ENCODE data around the gene CBX3. TPM values are rescaled to one million over a fixed set of nuclear protein-coding genes. Genes with fewer than 3 reads are reported as not detected.

The CBX3 gene
- total RNA-seq, 4 donors from 2014 or later, result 51.5 to 78.5 (median 60.3) TPM

DNA sequence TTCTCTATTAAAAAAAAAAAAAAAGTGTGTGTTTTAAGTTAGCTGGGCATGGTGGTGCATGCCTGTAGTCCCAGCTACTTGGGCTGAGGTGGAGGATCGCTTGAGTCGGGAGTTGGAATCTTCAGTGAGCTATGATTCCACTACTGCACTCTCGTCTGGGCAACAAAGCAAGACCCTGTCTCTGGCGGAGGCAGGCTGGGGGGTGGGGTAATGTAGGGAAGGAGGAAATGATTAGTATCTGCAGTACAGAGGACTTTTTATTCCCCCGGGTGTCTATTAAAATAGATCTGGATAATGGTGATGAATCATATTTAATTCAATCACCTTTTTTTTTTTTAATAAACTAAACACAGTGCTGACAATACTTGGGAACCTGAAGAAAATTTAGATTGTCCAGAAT, 6.5 kb downstream of the CBX3 start:
- Histone ChIP-seq H3K9me3 (no peaks in the 10 kb centered on the region), H3K36me3 (peaks cover 46 to 71% (median 60%) of the 10 kb centered on the region in 4 donors)
- WGBS, result 76% methylated on average over 5 of the region's 5 CpGs

DNA sequence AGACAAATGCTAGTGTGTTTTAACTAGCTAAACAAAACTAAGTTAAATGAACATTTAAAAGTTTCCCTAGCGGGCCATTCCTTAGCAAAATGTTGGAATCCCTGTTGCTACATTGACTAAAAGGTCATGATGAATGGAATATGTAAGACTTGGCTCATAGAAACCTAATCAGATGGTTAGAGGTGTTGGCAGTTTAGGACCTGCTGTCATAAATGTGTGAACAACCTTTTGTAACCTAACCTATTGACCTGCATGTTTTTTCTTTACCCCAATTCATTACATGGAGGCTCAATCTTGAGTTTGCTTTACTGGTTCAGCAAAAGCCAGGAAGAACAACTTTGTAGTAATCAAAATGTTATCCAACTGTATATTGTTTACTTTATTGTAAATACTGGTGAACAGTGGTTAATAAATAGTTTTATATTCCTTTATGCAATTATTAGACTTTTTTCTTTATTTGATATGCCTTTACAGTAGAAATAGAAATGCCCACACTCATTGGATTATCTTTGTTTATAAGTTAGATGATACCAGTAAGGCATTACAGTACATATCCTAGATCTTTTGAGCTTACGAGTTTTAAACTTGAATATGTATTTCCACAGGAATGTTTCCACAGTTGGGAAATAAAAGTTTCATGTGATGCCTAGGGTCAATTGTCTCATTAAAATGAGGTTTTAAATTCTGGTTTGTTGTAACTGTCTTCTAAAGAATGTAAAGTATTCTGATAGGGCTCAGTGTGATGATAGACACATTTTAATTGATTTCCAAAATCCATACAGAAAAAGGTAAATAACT, 11.6 kb downstream of the CBX3 start:
- intact Hi-C loops (cut with DNase I), result no loop called here
- Histone ChIP-seq H3K36me3 (peaks cover 29 to 49% (median 41%) of the 10 kb centered on the region in 4 donors), H3K9me3 (no peaks in the 10 kb centered on the region), H3K4me3 (no peak overlapping the region), H3K27me3 (no peaks in the 10 kb centered on the region), H3K4me1 (no peaks in the 10 kb centered on the region), H3K27ac (replicated peaks in 1 of 4) (no peak overlapping the region)
- DNase-seq (ENCODE audit: extremely low spot score), result no peak
- TF ChIP-seq, protein P1, sequence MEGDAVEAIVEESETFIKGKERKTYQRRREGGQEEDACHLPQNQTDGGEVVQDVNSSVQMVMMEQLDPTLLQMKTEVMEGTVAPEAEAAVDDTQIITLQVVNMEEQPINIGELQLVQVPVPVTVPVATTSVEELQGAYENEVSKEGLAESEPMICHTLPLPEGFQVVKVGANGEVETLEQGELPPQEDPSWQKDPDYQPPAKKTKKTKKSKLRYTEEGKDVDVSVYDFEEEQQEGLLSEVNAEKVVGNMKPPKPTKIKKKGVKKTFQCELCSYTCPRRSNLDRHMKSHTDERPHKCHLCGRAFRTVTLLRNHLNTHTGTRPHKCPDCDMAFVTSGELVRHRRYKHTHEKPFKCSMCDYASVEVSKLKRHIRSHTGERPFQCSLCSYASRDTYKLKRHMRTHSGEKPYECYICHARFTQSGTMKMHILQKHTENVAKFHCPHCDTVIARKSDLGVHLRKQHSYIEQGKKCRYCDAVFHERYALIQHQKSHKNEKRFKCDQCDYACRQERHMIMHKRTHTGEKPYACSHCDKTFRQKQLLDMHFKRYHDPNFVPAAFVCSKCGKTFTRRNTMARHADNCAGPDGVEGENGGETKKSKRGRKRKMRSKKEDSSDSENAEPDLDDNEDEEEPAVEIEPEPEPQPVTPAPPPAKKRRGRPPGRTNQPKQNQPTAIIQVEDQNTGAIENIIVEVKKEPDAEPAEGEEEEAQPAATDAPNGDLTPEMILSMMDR (IDR thresholded peaks at IDR 0.05), result no peak
- TF ChIP-seq EP300 (IDR thresholded peaks at IDR 0.05), result no peak
- no peak for TF ChIP-seq POLR2A (IDR thresholded peaks at IDR 0.05; ENCODE audit: low read depth)
- no peak for TF ChIP-seq POLR2AphosphoS5 (IDR thresholded peaks at IDR 0.05)
- WGBS, result 83% methylated on average over 2 of the region's 2 CpGs

More for the DNA sequence above, 6.5 kb downstream of the CBX3 start:
- TF ChIP-seq, protein P1 (IDR thresholded peaks at IDR 0.05), result no peak
- TF ChIP-seq POLR2AphosphoS5 (IDR thresholded peaks at IDR 0.05), result no peak
- TF ChIP-seq POLR2A (IDR thresholded peaks at IDR 0.05; ENCODE audit: low read depth), result no peak
- TF ChIP-seq EP300 (IDR thresholded peaks at IDR 0.05), result no peak
- no peak overlapping the region for H3K4me3 ChIP-seq
- intact Hi-C loops (cut with DNase I), result loop anchor here (10.0 kb wide), 1 partner anchor 937 kb away; the partner anchor contains the start of genes HOXA5 and HOXA6
- DNase-seq (ENCODE audit: extremely low spot score), result no peak
- H3K27ac ChIP-seq (replicated peaks in 1 of 4), result no peak overlapping the region
- H3K4me1 ChIP-seq, result peaks cover 21 to 28% (median 27%) of the 10 kb centered on the region in 4 donors
- no peaks in the 10 kb centered on the region for H3K27me3 ChIP-seq

DNA sequence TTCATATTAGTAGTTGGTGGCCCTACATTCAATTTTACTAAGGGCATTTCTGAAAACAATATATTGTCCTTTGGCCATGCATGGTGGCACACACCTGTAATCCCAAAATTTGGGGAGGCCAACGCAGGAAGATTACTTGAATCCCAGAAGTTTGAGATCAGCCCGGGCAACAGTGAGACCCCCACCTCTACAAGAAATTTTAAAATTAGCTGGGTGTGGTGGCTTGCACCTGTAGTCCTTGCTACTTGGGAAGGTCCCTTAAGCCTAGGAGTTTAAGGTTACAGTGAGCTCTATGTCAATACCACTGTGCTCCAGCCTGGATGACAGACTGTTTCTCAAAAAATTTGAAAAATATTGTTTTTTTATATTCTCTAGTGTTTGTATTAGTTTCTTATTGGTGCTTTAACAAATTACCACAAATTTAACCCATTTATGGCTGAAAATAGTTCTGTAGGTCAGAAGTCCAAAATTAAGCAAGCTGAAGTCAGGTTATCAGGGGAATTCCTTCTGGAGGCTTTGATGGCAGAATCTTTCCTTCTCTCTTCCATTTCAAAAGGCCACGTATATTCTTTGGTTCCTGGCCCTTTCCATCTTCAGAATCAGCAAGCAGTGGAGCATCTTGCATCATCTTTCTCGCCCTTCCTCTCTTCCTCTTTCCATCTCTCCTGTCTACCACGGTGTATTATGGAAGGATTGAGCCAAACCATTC, 12.4 kb downstream of the CBX3 start:
- 88% methylated on average over 5 of the region's 5 CpGs for WGBS
- Histone ChIP-seq H3K27ac (replicated peaks in 1 of 4) (no peak overlapping the region), H3K36me3 (peaks cover 25 to 42% (median 33%) of the 10 kb centered on the region in 4 donors), H3K9me3 (no peaks in the 10 kb centered on the region), H3K4me3 (no peak overlapping the region), H3K4me1 (no peaks in the 10 kb centered on the region), H3K27me3 (no peaks in the 10 kb centered on the region)
- TF ChIP-seq POLR2A (IDR thresholded peaks at IDR 0.05; ENCODE audit: low read depth), result no peak
- no peak for TF ChIP-seq EP300 (IDR thresholded peaks at IDR 0.05)
- TF ChIP-seq POLR2AphosphoS5 (IDR thresholded peaks at IDR 0.05), result no peak
- DNase-seq (ENCODE audit: extremely low spot score), result no peak
- intact Hi-C loops (cut with DNase I), result no loop called here

DNA sequence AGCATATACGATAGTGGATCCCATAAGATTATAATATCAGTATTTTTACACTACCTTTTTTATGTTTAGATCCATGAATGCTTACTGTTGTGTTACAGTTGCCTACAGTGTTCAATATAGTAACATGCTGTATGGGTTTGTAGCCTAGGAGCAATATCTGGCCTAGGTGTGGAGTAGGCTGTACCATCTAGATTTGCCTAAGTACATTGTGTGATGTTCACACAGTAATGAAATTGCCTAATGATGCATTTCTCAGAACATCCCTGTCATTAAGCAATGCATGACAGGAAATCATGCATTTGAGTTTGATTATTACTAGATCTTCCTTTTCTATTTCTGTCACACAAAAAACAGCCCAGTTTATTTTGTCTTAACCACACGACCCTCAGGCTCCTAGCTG, 14.5 kb downstream of the CBX3 start:
- 75% methylated on average over 2 of the region's 2 CpGs for whole genome bisulfite sequencing

More for the DNA sequence above, 14.5 kb downstream of the CBX3 start:
- no peak overlapping the region for H3K4me3 ChIP-seq
- DNase-seq (ENCODE audit: extremely low spot score), result no peak
- TF ChIP-seq, protein P1 (IDR thresholded peaks at IDR 0.05), result no peak
- TF ChIP-seq EP300 (IDR thresholded peaks at IDR 0.05) (no peak), POLR2AphosphoS5 (IDR thresholded peaks at IDR 0.05) (no peak), POLR2A (IDR thresholded peaks at IDR 0.05; ENCODE audit: low read depth) (no peak)
- peaks cover 6 to 22% (median 13%) of the 10 kb centered on the region in 4 donors for H3K36me3 ChIP-seq
- H3K9me3 ChIP-seq, result no peaks in the 10 kb centered on the region
- H3K4me1 ChIP-seq, result no peaks in the 10 kb centered on the region
- no peak overlapping the region for H3K27ac ChIP-seq (replicated peaks in 1 of 4)
- intact Hi-C loops (cut with DNase I), result no loop called here
- H3K27me3 ChIP-seq, result no peaks in the 10 kb centered on the region

Measured in esophagus muscularis mucosa (tissue), 4 donors.